CD4-positive, alpha-beta T cell treated with Interleukin-15 for 1 hour (primary cell): ENCODE results near the gene GNGT2.
A peak's percentile ranks its signal among the peaks of the same experiment; 100 is the strongest.

Source experiments
- DNase-seq: peaks from one replicate; pipeline ENCODE4 v3.0.0-alpha.2; 2020

GNGT2 gene

GRCh38 chr17:49229076-49229804 lies 18.9 kb upstream of the GNGT2 start:
- DNase-seq, result no peak

DNA sequence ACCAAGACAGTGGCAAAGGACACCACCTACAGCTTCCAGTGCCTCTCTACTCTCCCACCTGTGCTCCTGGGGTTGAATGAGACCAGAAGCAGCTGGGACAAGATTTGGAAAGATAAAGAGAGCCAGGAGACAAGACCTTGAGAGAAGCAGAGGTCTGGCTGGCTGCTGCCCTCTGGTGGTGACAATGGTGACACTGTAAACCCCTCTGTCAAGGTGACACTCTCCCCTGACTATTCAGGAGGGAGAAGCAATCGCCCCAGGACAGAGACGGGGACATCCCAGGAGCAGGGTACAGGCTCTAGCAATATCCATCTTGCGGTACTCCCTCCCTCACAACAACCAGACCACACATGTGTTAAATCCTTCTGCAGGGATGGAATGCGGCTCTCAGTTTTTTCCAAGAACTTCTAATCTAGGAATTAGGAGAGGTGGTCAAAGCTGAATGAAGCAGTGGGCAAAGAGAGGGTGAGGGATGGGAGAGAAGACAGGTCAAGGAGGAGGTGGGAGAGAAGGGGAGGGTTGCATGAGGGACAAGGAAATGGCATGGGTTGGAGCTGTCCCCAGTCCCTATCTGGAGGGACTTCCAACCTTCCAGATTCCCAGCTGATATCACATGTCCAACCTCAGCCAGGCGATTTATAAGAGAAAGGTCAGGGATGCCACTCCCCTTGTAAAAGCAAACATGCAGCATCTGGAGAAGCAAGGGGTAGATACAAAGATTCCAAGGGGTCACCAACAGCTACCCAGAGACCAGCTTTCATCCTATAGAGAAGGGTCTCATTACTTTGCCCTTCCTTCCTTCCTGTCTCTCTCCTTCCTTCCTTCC lies 17.3 kb upstream of the GNGT2 start:
- DNase-seq, result peak; percentile 78

DNA sequence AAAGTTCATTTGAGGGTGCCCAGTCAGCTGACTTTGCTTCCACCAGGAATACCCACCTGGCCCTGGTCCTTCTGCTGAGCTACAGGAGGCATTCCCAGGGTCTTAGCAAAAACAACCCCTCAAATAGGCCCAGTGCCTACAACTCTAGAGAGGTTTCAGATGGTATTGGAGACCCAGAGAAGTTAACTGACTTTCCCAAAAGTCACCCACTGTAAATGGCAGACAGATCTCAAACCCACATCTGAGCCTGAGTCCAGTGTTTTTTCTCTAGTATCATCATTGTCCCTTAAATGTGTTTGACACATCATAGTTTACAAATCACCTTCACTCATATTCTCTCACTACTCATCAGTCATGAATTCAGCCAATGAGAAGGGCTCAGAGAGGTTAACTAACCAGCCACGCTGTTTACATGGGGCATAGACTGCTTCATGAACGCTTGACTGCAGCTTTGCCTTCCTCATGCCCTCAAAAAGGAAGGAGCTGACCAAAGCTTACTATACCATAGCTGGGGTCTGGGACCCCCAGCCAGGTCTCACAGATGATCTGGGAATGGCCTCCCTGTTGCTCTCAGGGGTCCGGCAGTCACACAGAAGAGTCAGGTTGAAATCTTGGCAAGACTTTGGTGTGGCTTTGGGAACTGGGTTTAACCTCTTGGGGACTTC lies 16.5 kb upstream of the GNGT2 start:
- no peak for DNase-seq

GRCh38 chr17:49225554-49226236 lies 15.3 kb upstream of the GNGT2 start:
- no peak for DNase-seq

GRCh38 chr17:49224997-49225337 lies 14.6 kb upstream of the GNGT2 start:
- no peak for DNase-seq

- DNase-seq, result peak; percentile 47
Measured at GRCh38 chr17:49224198-49224996, 14.0 kb upstream of the GNGT2 start.

DNA sequence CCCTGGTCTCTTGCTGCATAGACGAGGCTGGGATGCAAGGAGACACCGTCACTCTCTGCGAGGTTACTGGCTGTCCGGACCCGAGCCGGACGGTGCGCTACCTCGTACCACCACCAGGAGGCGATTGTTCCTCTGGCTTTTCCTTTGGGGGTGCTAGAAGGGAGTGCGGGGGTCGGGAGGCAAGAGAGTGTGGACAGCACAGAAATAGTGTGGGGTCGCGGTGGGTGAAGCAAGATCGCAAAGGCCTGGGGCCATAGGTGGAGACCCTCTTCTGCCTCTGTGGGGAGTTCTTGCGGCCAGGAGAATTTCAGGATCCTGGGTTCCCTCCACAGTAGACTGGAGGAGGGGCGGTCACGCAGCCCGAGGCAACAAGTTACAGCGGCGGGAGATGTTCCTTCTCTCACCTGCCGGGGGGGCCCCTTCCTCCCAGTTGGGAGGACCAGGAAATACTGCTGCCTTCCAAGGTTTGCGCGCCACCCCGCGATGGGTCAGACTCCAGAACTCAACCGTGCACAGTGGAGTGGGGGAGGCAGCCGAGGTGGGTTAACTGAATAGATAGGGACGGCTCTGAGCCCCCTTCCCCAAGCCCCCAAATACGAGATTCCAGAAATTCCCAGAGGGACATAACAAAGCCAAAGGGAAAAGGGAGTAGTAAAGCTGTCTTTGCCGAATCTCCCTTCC lies 13.3 kb upstream of the GNGT2 start:
- peak; percentile 58 for DNase-seq

DNA sequence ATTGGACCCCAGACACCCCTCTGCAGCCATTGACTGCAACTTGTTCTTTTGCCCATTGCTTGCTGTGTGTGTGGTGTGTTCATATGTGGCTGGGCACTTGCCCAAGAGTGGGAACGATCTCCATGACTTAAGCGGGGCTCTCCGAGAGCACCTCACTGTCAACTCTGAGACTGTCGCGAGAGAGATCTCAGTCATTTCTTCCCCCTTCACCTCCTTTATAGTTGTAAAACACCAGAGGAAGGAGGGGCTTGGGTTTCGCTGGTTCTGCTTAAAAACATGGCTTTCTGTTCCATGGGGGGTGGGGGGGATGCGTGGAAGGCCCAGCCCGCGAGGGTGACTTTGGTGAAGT lies 12.8 kb upstream of the GNGT2 start:
- DNase-seq, result no peak

GRCh38 chr17:49219987-49220386 lies 9.6 kb upstream of the GNGT2 start:
- DNase-seq, result no peak

- DNase-seq, result peak; percentile 85
Measured at GRCh38 chr17:49218941-49219913, 8.9 kb upstream of the GNGT2 start.

DNA sequence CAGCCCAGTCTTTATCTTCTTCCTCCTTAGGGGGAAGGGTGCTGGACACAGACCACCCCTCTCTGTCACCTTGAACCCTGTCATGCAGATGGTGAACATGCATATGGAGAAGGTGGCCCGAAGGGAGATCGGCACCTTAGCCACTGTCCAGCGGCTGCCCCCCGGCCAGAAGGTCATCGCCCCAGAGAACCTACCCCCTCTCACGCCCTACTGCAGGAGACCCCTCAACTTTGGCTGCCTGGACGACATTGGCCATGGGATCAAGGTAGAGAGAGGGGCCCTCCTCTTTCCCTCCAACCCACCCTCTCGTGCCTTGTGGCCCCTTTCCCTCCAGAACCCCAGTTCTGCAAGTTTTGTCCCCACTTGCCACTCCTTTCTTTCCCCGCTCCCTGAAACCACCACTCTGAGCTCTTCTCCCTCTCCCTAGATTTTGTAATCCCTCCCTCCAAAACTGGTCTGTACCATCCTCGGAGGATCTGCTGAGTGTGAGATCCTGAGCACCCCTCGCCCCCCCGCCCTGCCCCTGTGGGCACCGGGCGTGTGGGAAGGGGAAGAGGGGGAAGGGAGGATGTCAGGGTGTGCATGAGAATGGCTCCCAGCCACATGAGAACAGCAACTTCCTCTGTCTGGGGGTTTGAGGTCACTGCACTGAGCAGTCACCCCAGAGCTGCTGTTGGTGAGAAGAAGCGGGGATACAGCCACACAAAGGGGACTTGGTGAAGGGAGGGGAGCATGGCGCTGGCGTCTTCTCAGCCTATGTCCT lies 7.5 kb upstream of the GNGT2 start:
- DNase-seq, result peak; percentile 88

DNA sequence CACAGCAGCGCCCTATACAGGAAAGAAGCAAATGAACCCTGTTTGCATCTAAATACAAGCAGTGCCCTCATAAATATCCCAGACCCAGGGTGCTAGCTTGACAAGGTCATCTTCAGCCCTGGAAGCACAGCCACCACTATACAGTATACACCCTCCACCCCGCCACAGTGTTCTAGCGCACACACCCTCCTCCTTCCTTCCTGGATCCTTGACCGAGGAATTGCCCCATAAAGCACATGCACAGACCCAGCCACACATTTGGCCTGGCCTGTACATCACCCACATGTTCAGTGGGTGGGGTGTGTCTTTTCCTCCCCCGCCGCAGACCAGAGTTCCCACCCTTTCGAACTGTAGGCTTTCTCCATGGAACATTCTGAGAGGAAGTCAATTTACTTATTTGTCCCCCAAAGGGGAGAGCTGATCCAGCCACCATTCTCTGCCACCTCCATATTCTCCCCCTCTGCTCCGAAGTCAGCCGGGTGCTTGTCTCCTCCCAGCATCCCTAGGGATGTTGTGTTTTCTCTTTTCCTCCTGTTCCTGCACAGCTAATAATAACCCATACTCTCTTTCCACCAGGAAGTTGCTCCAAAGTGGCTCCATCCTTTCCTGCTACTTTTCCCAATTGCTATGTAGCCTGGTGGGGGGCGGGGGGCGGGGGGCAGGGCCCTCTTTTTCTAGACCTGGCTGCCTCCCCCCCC lies 6.7 kb upstream of the GNGT2 start:
- peak; percentile 42 for DNase-seq

GRCh38 chr17:49216482-49216881 lies 6.1 kb upstream of the GNGT2 start:
- no peak for DNase-seq

GRCh38 chr17:49214676-49215360 lies 4.4 kb upstream of the GNGT2 start:
- no peak for DNase-seq

- DNase-seq, result no peak
Measured at GRCh38 chr17:49213847-49214246, 3.5 kb upstream of the GNGT2 start.

DNA sequence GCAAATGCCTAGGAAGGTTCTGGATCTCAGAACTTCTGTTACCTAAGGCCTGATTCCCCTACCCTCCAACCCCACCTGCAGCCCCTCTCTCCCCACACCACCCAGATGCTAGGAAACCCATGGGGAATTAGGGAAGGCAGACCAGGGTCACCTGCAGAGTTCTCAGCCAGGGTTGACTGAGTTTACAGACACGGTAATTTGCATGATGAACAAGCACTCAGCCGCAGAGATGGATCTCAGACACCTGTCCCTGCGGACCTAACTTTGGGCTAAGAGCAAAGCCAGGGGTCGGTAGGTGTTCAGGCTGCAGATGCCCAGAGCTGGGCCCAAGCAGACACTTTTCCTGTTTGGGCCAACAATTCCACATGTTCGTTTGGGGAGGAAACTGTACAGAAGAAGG lies 3.0 kb upstream of the GNGT2 start:
- no peak for DNase-seq

DNA sequence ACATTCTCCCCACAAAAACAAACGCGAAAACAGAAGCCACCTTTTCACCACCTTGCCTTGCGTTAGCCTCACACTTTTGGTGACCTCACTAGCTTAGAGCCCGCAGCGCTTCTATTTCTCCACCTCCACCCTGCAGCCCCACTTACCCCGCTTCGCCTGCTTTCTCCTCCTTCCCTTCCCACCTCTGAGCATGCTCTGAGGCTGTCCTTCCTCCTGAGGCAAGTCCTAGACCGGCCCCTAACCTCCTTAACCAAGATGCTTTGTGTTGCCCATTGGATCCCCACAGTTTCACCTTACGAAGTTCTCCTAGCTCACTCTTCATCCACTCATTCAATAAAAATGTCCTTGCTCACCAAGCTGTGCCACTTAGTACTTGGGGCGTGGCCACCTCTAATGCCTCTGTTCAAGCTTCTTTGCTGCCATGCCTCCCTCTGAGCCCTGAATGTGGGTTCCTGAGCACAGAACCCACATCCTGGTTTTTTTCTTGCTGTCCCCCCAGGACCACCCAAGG lies 1.3 kb downstream of the GNGT2 start:
- no peak for DNase-seq

GRCh38 chr17:49204516-49204915 lies 5.9 kb downstream of the GNGT2 start:
- no peak for DNase-seq
